Hematopoietic multipotent progenitor cell (in vitro differentiated cells): Measurements from ENCODE around the gene ZNF831. TPM values are rescaled to one million over a fixed set of nuclear protein-coding genes. Genes with fewer than 3 reads are reported as not detected.

ENCODE experiments used
- DNase-seq, 3 donors: peaks; one replicate each; pipeline ENCODE4 v3.0.0-alpha.2; 2011 to 2015; ENCODE audit warnings: low read depth in 2 of 3, low spot score in 2 of 3
- total RNA-seq: library from RNA; depleted of rRNA; stranded (reverse); fragments of >200 nt; gene quantifications from one replicate; pipeline ENCODE4 v1.2.3, GENCODE V29; 2012

ZNF831 gene
- total RNA-seq: 0.81 TPM

GRCh38 chr20:59163631-59164530, at the start of gene ZNF831:
TSS of gene ZNF831 (plus strand) at chr20:59163821. CDS start at chr20:59191020, 27,199 bp downstream.
- peak in 2 of 3 donors; percentile 42 to 76 for DNase-seq

- DNase-seq: no peak
These were observed 46.1 kb upstream of the ZNF831 start for GRCh38 chr20:59117526-59117925.

- DNase-seq: no peak
These were observed 44.8 kb upstream of the ZNF831 start for GRCh38 chr20:59118855-59119254.

- peak in 2 of 3 donors; percentile 29 to 70 for DNase-seq
These were observed 43.1 kb upstream of the ZNF831 start for GRCh38 chr20:59120491-59120890.

- no peak for DNase-seq
These were observed 42.7 kb upstream of the ZNF831 start for GRCh38 chr20:59120919-59121318.

GRCh38 chr20:59121714-59122565, 41.7 kb upstream of the ZNF831 start:
- peak in 1 of 3 donors; percentile 31 for DNase-seq

- no peak for DNase-seq
These were observed 41.1 kb upstream of the ZNF831 start for GRCh38 chr20:59122566-59122919.

GRCh38 chr20:59123011-59123677, 40.5 kb upstream of the ZNF831 start:
- DNase-seq: peak in 2 of 3 donors; percentile 38 to 41

GRCh38 chr20:59123678-59124255, 39.9 kb upstream of the ZNF831 start:
- DNase-seq: no peak

GRCh38 chr20:59124296-59125029, 39.2 kb upstream of the ZNF831 start:
- no peak for DNase-seq

- DNase-seq: no peak
These were observed 38.3 kb upstream of the ZNF831 start for GRCh38 chr20:59125332-59125731.

GRCh38 chr20:59125836-59126235, 37.8 kb upstream of the ZNF831 start:
- no peak for DNase-seq

- no peak for DNase-seq
These were observed 35.8 kb upstream of the ZNF831 start for GRCh38 chr20:59127839-59128238.

- DNase-seq: no peak
These were observed 31.9 kb upstream of the ZNF831 start for GRCh38 chr20:59131551-59132285.

GRCh38 chr20:59134182-59134581, 29.4 kb upstream of the ZNF831 start:
- DNase-seq: peak in 1 of 3 donors; percentile 28

- DNase-seq: no peak
These were observed 28.5 kb upstream of the ZNF831 start for GRCh38 chr20:59135093-59135492.

GRCh38 chr20:59136027-59136426, 27.6 kb upstream of the ZNF831 start:
- DNase-seq: no peak

GRCh38 chr20:59137532-59137931, 26.1 kb upstream of the ZNF831 start:
- no peak for DNase-seq

- DNase-seq: no peak
These were observed 25.4 kb upstream of the ZNF831 start for GRCh38 chr20:59138114-59138748.
